HepG2 (cell line): ENCODE measurements around the gene COBLL1. TPM values are rescaled to one million over a fixed set of nuclear protein-coding genes. Genes with fewer than 3 reads are reported as not detected.

Experiments
- ATAC-seq: fragments of 200-7000 bp; cut with Tn5 transposase; 3 replicates; pipeline ENCODE4 v1.9.1; 2020; ENCODE audit warnings: mild to moderate bottlenecking, moderate library complexity
- BruUV-seq: library from RNA; stranded (reverse); fragments of 400-500 nt; replicated peaks from 2 replicates; lab custom pipeline; 2021; lab: Mats Ljungman, UMichigan
- CTCF ChIA-PET: fragments of 300-600 bp; formaldehyde crosslinking; extraction: SDS; loops from one replicate; lab custom pipeline; 2021; ENCODE audit warnings: low total read pairs, inconsistent platforms, low intra/inter-chr PET ratio; lab: Yijun Ruan, JAX
- POLR2A ChIA-PET: fragments of 350-600 bp; sonication (Branson Sonifier 250); formaldehyde crosslinking; loops from one replicate; lab custom pipeline; 2020; ENCODE audit warnings: antibody characterized with exemption, inconsistent platforms; lab: Yijun Ruan, JAX
- DNase-seq: peaks from one replicate; pipeline ENCODE4 v3.0.0-alpha.2; 2015; ENCODE audit warnings: low spot score
- FAIRE-seq: peaks from 3 replicates; lab custom pipeline; 2011; peaks lifted over from hg19 to GRCh38; lab: Jason Lieb, UNC
- H2AFZ ChIP-seq: one replicate; pipeline ENCODE4 v1.6.1; 2011; ENCODE audit warnings: low read length, inconsistent platforms
- H3K27ac ChIP-seq: fragments of 300-600 bp; 3 replicates; pipeline ENCODE4 v1.8.0; 2011; ENCODE audit warnings: mixed run types, mild to moderate bottlenecking, mixed read lengths, low read length, inconsistent platforms; ENCODE audit not compliant: insufficient read depth; ENCODE audit errors: extremely low read length
- H3K27me3 ChIP-seq, 2 experiments: fragments of 200-600 bp in 1 of 2; 2 replicates in 1 of 2; 3 replicates in 1 of 2; pipeline versions ENCODE4 v1.6.0 to v1.8.0; 2011; ENCODE audit warnings: low read length in 2 of 2, mild to moderate bottlenecking in 2 of 2, moderate library complexity in 2 of 2, inconsistent platforms in 1 of 2; ENCODE audit not compliant: insufficient read depth in 2 of 2, control insufficient read depth in 1 of 2
- H3K36me3 ChIP-seq, 2 experiments: fragments of 200-600 bp in 1 of 2; replicated peaks in 1 of 2; 2 replicates in 1 of 2; 3 replicates in 1 of 2; pipeline versions ENCODE4 v1.5.1 to v1.8.0; 2011; ENCODE audit warnings: low read length in 2 of 2, inconsistent platforms in 1 of 2; ENCODE audit not compliant: insufficient read depth in 2 of 2, control insufficient read depth in 1 of 2
- H3K4me1 ChIP-seq: 2 replicates; pipeline ENCODE4 v1.5.1; 2012; ENCODE audit warnings: low read length, inconsistent platforms; ENCODE audit not compliant: insufficient read depth
- H3K4me2 ChIP-seq: 2 replicates; pipeline ENCODE4 v1.6.0; 2011; ENCODE audit warnings: low read depth, low read length, inconsistent platforms
- H3K4me3 ChIP-seq, 3 experiments: fragments of 200-600 bp in 1 of 3; sonication (generic), shearing (Covaris generic) in 1 of 3; replicated peaks in 1 of 3; 2 replicates each; pipeline ENCODE4 v1.5.1; 2011 to 2016; ENCODE audit warnings: low read length in 3 of 3, inconsistent platforms in 2 of 3, low read depth in 2 of 3, mild to moderate bottlenecking in 2 of 3, control low read depth in 1 of 3, mixed read lengths in 1 of 3; ENCODE audit not compliant: insufficient read depth in 1 of 3
- H3K79me2 ChIP-seq: one replicate; pipeline ENCODE4 v1.6.1; 2011; ENCODE audit warnings: low read length, inconsistent platforms; ENCODE audit not compliant: insufficient read depth
- H3K9ac ChIP-seq: 2 replicates; pipeline ENCODE4 v1.6.0; 2011; ENCODE audit warnings: mild to moderate bottlenecking, low read depth, low read length, inconsistent platforms; ENCODE audit not compliant: insufficient read depth
- H3K9me3 ChIP-seq: 2 replicates; pipeline ENCODE4 v1.5.1; 2012; ENCODE audit warnings: mild to moderate bottlenecking, low read length
- H4K20me1 ChIP-seq: 2 replicates; pipeline ENCODE4 v1.6.0; 2011; ENCODE audit warnings: inconsistent platforms, mild to moderate bottlenecking, low read length, moderate library complexity; ENCODE audit not compliant: insufficient read depth
- ARID5B ChIP-seq: IDR thresholded peaks from 2 replicates; pipeline ENCODE4 v1.4.0; 2020; ENCODE audit warnings: mild to moderate bottlenecking, missing genetic modification reagents
- CERS6 ChIP-seq: sonication (generic); formaldehyde crosslinking; IDR thresholded peaks from 2 replicates; pipeline ENCODE4 v1.5.0; 2020; ENCODE audit warnings: missing genetic modification reagents
- MAX ChIP-seq: IDR thresholded peaks from 2 replicates; pipeline ENCODE4 v1.6.1; 2012; ENCODE audit warnings: inconsistent platforms
- PHB2 ChIP-seq: fragments of 450-650 bp; IDR thresholded peaks from 2 replicates; pipeline ENCODE4 v1.6.1; 2018; ENCODE audit not compliant: partially characterized antibody
- SP140L ChIP-seq: sonication (generic); formaldehyde crosslinking; IDR thresholded peaks from 2 replicates; pipeline ENCODE4 v1.4.0; 2020; ENCODE audit warnings: missing genetic modification reagents, borderline replicate concordance
- ZBED4 ChIP-seq: sonication (generic); formaldehyde crosslinking; IDR thresholded peaks from 2 replicates; pipeline ENCODE4 v1.4.0; 2020; ENCODE audit warnings: missing genetic modification reagents, borderline replicate concordance
- ZSCAN25 ChIP-seq: sonication (generic); formaldehyde crosslinking; IDR thresholded peaks from 2 replicates; pipeline ENCODE4 v1.8.0; 2022; ENCODE audit warnings: mild to moderate bottlenecking, missing genetic modification reagents
- WGBS: methylation state at CpG from one replicate; pipeline ENCODE4 v1.1.6; 2017; ENCODE audit warnings: low lambda C conversion rate; 5-methylcytosine and 5-hydroxymethylcytosine counted together
- in situ Hi-C: cut with HindIII; loops from 2 replicates; pipeline ENCODE4 v1.10.0; 2017; ENCODE audit warnings: low pct_unique_long_range_greater_than_20kb; ENCODE audit not compliant: extremely low pct_ligation_motif_present
- intact Hi-C: fragments of 100-400 bp; cut with micrococcal nuclease; formaldehyde crosslinking; loops from one replicate; pipeline ENCODE4 v1.10.0; 2022; ENCODE audit not compliant: unreplicated experiment
- polyA plus RNA-seq, 8 experiments: library from polyadenylated mRNA; depleted of rRNA in 3 of 8; stranded (reverse) in 7 of 8; unstranded in 1 of 8; fragments of >200 nt; fragmentation: Illumina TruSeq in 4 of 8; extraction: Trizol in 4 of 8; gene quantifications; 2 replicates each; pipeline versions ENCODE4 v1.2.1 to v1.2.3, GENCODE V29; 2011 to 2016; ENCODE audit warnings: low read depth in 4 of 8, missing spikeins in 1 of 8, mixed read lengths in 1 of 8; ENCODE audit not compliant: insufficient read depth in 1 of 8
- total RNA-seq, 5 experiments: library from RNA; depleted of rRNA; stranded (reverse); fragments of >200 nt; fragmentation: Illumina TruSeq; extraction: Trizol; gene quantifications; 2 replicates each; pipeline ENCODE4 v1.2.3, GENCODE V29; 2016; ENCODE audit warnings: low read depth in 1 of 5

The COBLL1 gene
- total and polyA plus RNA-seq, 2 of the 13 experiments (the other 11 are each of a cell fraction or from before 2014, with no cell fraction given): 32.6 to 86.8 TPM

- TF ChIP-seq SP140L (CRISPR knock-in tag): no peak
- peak; percentile 33; the same call in 1 of the 2 replicates for TF ChIP-seq ARID5B
- 0 out of 2 replicates have a peak, but pooled peaks have one; percentile 20 for TF ChIP-seq ZBED4
Observed at GRCh38 chr2:164802095-164802707, 39.4 kb downstream of the COBLL1 start (continued).

GRCh38 chr2:164800572-164800971, 41.1 kb downstream of the COBLL1 start:
- ChIA-PET POLR2A (no interaction called here), CTCF (no interaction called here)
- no TSS peak for BruUV-seq
- WGBS: 98% methylated on average over 3 of the region's 3 CpGs
- Histone ChIP-seq H4K20me1 (no peaks in the 10 kb centered on the region; the same call in 1 of the 2 replicates), H3K9me3 (no peaks in the 10 kb centered on the region), H2AFZ (no peak overlapping the region), H3K27ac (no peak overlapping the region), H3K9ac (no peak overlapping the region), H3K4me3 (no peak overlapping the region), H3K27me3 (no peaks in the 10 kb centered on the region), H3K36me3 (no peaks in the 10 kb centered on the region; a peak in 1 of 5 replicates), H3K4me1 (peaks cover 27% of the 10 kb centered on the region), H3K4me2 (no peak overlapping the region), H3K79me2 (peaks cover 82% of the 10 kb centered on the region)
- no peak for DNase-seq
- FAIRE-seq: no peak
- TF ChIP-seq ZSCAN25 (CRISPR knock-in tag) (no peak), MAX (no peak), CERS6 (no peak), PHB2 (no peak)
- no peak for ATAC-seq
- in situ Hi-C loops (no loop called here), intact Hi-C loops (no loop called here)
